NT2/D1 (cell line): ENCODE measurements around the gene RAB1B.

Source experiments
- SUZ12 ChIP-seq: IDR thresholded peaks from 2 replicates; pipeline ENCODE4 v1.6.1; 2011; ENCODE audit not compliant: insufficient read length, insufficient read depth; ENCODE audit errors: extremely low read depth
- YY1 ChIP-seq: IDR thresholded peaks from 2 replicates; pipeline ENCODE4 v1.6.1; 2011; ENCODE audit not compliant: insufficient read length, insufficient read depth
- ZNF274 ChIP-seq: IDR thresholded peaks from 2 replicates; pipeline ENCODE4 v1.6.1; 2011; ENCODE audit warnings: mild to moderate bottlenecking, low read depth, low read length

GRCh38 chr11:66258473-66258893, 10.0 kb upstream of the RAB1B start:
- TF ChIP-seq SUZ12 (no peak), ZNF274 (no peak), YY1 (no peak)
